Astrocyte (in vitro differentiated cells and primary cell): ENCODE results near the gene SIRT3.

Experiments used
- CTCF ChIP-seq: IDR thresholded peaks from 2 replicates; pipeline ENCODE4 v1.5.1; 2011; ENCODE audit warnings: low read depth, mild to moderate bottlenecking, inconsistent platforms, low read length, moderate library complexity; ENCODE audit not compliant: insufficient read depth
- EZH2 ChIP-seq: IDR thresholded peaks from 2 replicates; pipeline ENCODE4 v1.6.1; 2012; ENCODE audit warnings: mild to moderate bottlenecking, low read length, inconsistent platforms; ENCODE audit not compliant: insufficient read depth

GRCh38 chr11:282171-282570, 46.0 kb upstream of the SIRT3 start:
- TF ChIP-seq CTCF (no peak), EZH2 (no peak)
